Cardiac ventricle fibroblast (primary cell): Measurements from ENCODE around the gene CCDC150. TPM values are rescaled to one million over a fixed set of nuclear protein-coding genes. Genes with fewer than 3 reads are reported as not detected.

Experiments used
- total RNA-seq: library from RNA; depleted of rRNA; stranded (reverse); fragments of >200 nt; gene quantifications from 2 replicates; pipeline ENCODE4 v1.2.3, GENCODE V29; 2015

Gene CCDC150
- total RNA-seq = 0.12 TPM in 1 of 2 replicates, not detected in the other

GRCh38 chr2:196639180-196640030 lies at the start of gene CCDC150:
TSS of gene CCDC150 (plus strand) at chr2:196639715. CDS start at chr2:196639767, 52 bp downstream.

GRCh38 chr2:196592911-196593881 lies 46.3 kb upstream of the CCDC150 start, which contains the start of gene HECW2:
TSS of gene HECW2 (minus strand) at chr2:196593554.

Other genes with a start within 250 kb of the CCDC150 start
- gene HECW2, start 46.2 kb upstream of the CCDC150 start, total RNA-seq = 6.1 and 7.9 TPM in 2 replicates
- 18.6 and 27.6 TPM in 2 replicates for gene GTF3C3, start 160.0 kb downstream of the CCDC150 start, total RNA-seq
- gene C2orf66, start 169.6 kb downstream of the CCDC150 start, total RNA-seq = 0.20 and 0.56 TPM in 2 replicates